DMS153 treated with DMSO at 0.1 percent for 48 hours (cell line): ENCODE results near the gene NUDT15.

Source experiments
- DNase-seq: peaks from one replicate; lab custom pipeline; 2025; ENCODE audit not compliant: unreplicated experiment; lab: John Stamatoyannopoulos, UW

NUDT15 gene

DNA sequence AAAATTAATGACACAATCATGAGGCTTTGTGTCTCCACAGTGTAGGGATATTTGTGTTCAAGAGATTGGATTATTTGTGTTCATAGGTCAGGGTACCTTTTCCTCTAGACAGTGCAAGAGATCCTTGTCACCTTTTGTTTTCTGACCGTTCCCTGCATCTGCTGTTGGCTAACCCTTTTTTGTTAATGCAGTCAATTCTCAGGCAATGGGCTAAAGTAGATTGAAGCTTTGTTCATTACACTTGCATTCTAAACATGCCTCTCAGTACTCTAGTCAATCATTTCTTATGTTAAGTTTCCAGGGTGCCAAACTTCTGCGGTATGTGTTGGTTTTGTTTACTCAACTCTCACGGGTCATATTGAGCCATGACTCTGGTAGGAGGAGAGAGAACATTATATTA lies 59.1 kb downstream of the NUDT15 start:
- DNase-seq = no peak
